Measurements from ENCODE around the gene KLHL36.
"Not testable (repeated sequence)": the region's sequence is repeated elsewhere in the genome, so short reads cannot be mapped to it uniquely, and the experiment has no call there.

KLHL36 gene

GRCh38 chr16:84625556-84625955 lies 22.8 kb upstream of the KLHL36 start:
- TF ChIP-seq CTCF (IDR thresholded peaks at IDR 0.05; ENCODE audit: low read depth, low read length, missing control alignments) = no peak
- H3K4me3 ChIP-seq (replicated peaks; ENCODE audit: low read depth, low read length) = no peak overlapping the region
- no peak for DNase-seq (ENCODE audit: extremely low read depth, low read depth)

- no peak for DNase-seq (ENCODE audit: extremely low read depth, low read depth)
- no peak overlapping the region for H3K4me3 ChIP-seq (replicated peaks; ENCODE audit: low read depth, low read length)
Measured at GRCh38 chr16:84628226-84628731, 20.0 kb upstream of the KLHL36 start.

GRCh38 chr16:84629580-84629979 lies 18.7 kb upstream of the KLHL36 start:
- H3K4me3 ChIP-seq (replicated peaks; ENCODE audit: low read depth, low read length) = no peak overlapping the region
- DNase-seq (ENCODE audit: extremely low read depth, low read depth) = no peak
- TF ChIP-seq CTCF (IDR thresholded peaks at IDR 0.05; ENCODE audit: low read depth, low read length, missing control alignments) = no peak

More at GRCh38 chr16:84628226-84628731, 20.0 kb upstream of the KLHL36 start:
- no peak for TF ChIP-seq CTCF (IDR thresholded peaks at IDR 0.05; ENCODE audit: low read depth, low read length, missing control alignments)

- no peak overlapping the region for H3K4me3 ChIP-seq (replicated peaks; ENCODE audit: low read depth, low read length)
- TF ChIP-seq CTCF (IDR thresholded peaks at IDR 0.05; ENCODE audit: low read depth, low read length, missing control alignments) = no peak
- DNase-seq (ENCODE audit: extremely low read depth, low read depth) = no peak
Measured at GRCh38 chr16:84630009-84630408, 18.3 kb upstream of the KLHL36 start.

GRCh38 chr16:84630446-84631152 lies 17.7 kb upstream of the KLHL36 start:
- no peak for DNase-seq (ENCODE audit: extremely low read depth, low read depth)
- TF ChIP-seq CTCF (IDR thresholded peaks at IDR 0.05; ENCODE audit: low read depth, low read length, missing control alignments) = no peak

GRCh38 chr16:84631153-84631466 lies 17.2 kb upstream of the KLHL36 start:
- no peak for TF ChIP-seq CTCF (IDR thresholded peaks at IDR 0.05; ENCODE audit: low read depth, low read length, missing control alignments)
- H3K4me3 ChIP-seq (replicated peaks; ENCODE audit: low read depth, low read length) = no peak overlapping the region
- DNase-seq (ENCODE audit: extremely low read depth, low read depth) = no peak

More at GRCh38 chr16:84630446-84631152, 17.7 kb upstream of the KLHL36 start:
- H3K4me3 ChIP-seq (replicated peaks; ENCODE audit: low read depth, low read length) = no peak overlapping the region

GRCh38 chr16:84631886-84632285 lies 16.4 kb upstream of the KLHL36 start:
- no peak for TF ChIP-seq CTCF (IDR thresholded peaks at IDR 0.05; ENCODE audit: low read depth, low read length, missing control alignments)
- no peak for DNase-seq (ENCODE audit: extremely low read depth, low read depth)
- no peak overlapping the region for H3K4me3 ChIP-seq (replicated peaks; ENCODE audit: low read depth, low read length)

GRCh38 chr16:84632862-84633261 lies 15.4 kb upstream of the KLHL36 start:
- DNase-seq (ENCODE audit: extremely low read depth, low read depth); H3K4me3 ChIP-seq (replicated peaks; ENCODE audit: low read depth, low read length): not testable (repeated sequence)
